HCT116 (cell line): ENCODE results near the gene RHOU. TPM values are rescaled to one million over a fixed set of nuclear protein-coding genes. Genes with fewer than 3 reads are reported as not detected.

Source experiments
- ATAC-seq: fragments of 200-7000 bp; cut with Tn5 transposase; 2 replicates; pipeline ENCODE4 v1.9.1; 2020; ENCODE audit warnings: mild to moderate bottlenecking, moderate library complexity
- BruUV-seq: library from RNA; stranded (reverse); fragments of 400-500 nt; replicated peaks from 2 replicates; lab custom pipeline; 2021; lab: Mats Ljungman, UMichigan
- CTCF ChIA-PET: fragments of 300-600 bp; sonication (Branson Sonifier 250); formaldehyde crosslinking; loops from one replicate; lab custom pipeline; 2021; ENCODE audit warnings: antibody characterized with exemption; lab: Charles Lee
- POLR2A ChIA-PET: fragments of 300-600, 350-600 bp; sonication (Branson Sonifier 250); formaldehyde crosslinking; loops from one replicate; lab custom pipeline; 2021; ENCODE audit warnings: antibody characterized with exemption; lab: Charles Lee
- RAD21 ChIA-PET, 2 experiments: fragments of 300-600 bp; sonication (Branson Sonifier 250); formaldehyde crosslinking; loops; one replicate each; lab custom pipeline; 2023; ENCODE audit warnings: low total read pairs in 2 of 2; ENCODE audit not compliant: uncharacterized antibody in 2 of 2, unreplicated experiment in 2 of 2, low non-redundant PET in 1 of 2; lab: Charles Lee
- DNase-seq: peaks from one replicate; pipeline ENCODE4 v3.0.0-alpha.2; 2010; ENCODE audit warnings: low read depth, low spot score
- H2AFZ ChIP-seq: fragments of 200-600 bp; shearing (Covaris generic), sonication (generic); 2 replicates; pipeline ENCODE4 v1.6.1; 2017; ENCODE audit warnings: low read depth, mixed run types, mixed read lengths, antibody characterized with exemption, low read length; ENCODE audit not compliant: poor library complexity, severe bottlenecking
- H3K27ac ChIP-seq: 2 replicates; pipeline ENCODE4 v1.5.1; 2012; ENCODE audit warnings: low read depth, low read length
- H3K27me3 ChIP-seq: fragments of 200-600 bp; sonication (generic); 2 replicates; pipeline ENCODE4 v1.6.1; 2016; ENCODE audit warnings: mixed run types, low read length, mixed read lengths; ENCODE audit not compliant: insufficient read depth
- H3K36me3 ChIP-seq, 2 experiments: fragments of 200-500 bp in 1 of 2; fragments of 200-600 bp in 1 of 2; sonication (Bioruptor generic) in 1 of 2; sonication (generic) in 1 of 2; 2 replicates each; pipeline versions ENCODE4 v1.5.1 to v1.6.1; 2014 to 2016; ENCODE audit warnings: low read length in 2 of 2, inconsistent platforms in 1 of 2, mixed read lengths in 1 of 2, mixed run types in 1 of 2; ENCODE audit not compliant: insufficient read depth in 2 of 2, control insufficient read depth in 1 of 2
- H3K4me1 ChIP-seq, 2 experiments: fragments of 200-600 bp in 1 of 2; sonication (generic) in 1 of 2; 2 replicates each; pipeline versions ENCODE4 v1.5.1 to v1.6.1; 2012 to 2017; ENCODE audit warnings: low read length in 2 of 2, inconsistent platforms in 1 of 2, mild to moderate bottlenecking in 1 of 2, mixed read lengths in 1 of 2, mixed run types in 1 of 2, moderate library complexity in 1 of 2; ENCODE audit not compliant: insufficient read depth in 2 of 2, control insufficient read depth in 1 of 2
- H3K4me2 ChIP-seq: fragments of 200-600 bp; sonication (generic); 2 replicates; pipeline ENCODE4 v1.6.1; 2017; ENCODE audit warnings: mixed run types, low read length, mixed read lengths
- H3K4me3 ChIP-seq, 2 experiments: fragments of 200-600 bp in 1 of 2; sonication (generic) in 1 of 2; replicated peaks in 1 of 2; 2 replicates each; pipeline ENCODE4 v1.5.1; 2011 to 2016; ENCODE audit warnings: low read length in 2 of 2, control low read depth in 1 of 2, low read depth in 1 of 2, mild to moderate bottlenecking in 1 of 2, mixed read lengths in 1 of 2, mixed run types in 1 of 2
- H3K79me2 ChIP-seq: fragments of 200-600 bp; sonication (generic); 2 replicates; pipeline ENCODE4 v1.6.1; 2017; ENCODE audit warnings: mild to moderate bottlenecking, mixed run types, low read length, moderate library complexity, mixed read lengths; ENCODE audit not compliant: insufficient read depth
- H3K9ac ChIP-seq: fragments of 200-600 bp; sonication (generic); 2 replicates; pipeline ENCODE4 v1.6.1; 2016; ENCODE audit warnings: low read length, mixed read lengths
- H3K9me2 ChIP-seq: fragments of 200-600 bp; sonication (generic), shearing (Covaris generic); 2 replicates; pipeline ENCODE4 v1.6.1; 2017; ENCODE audit warnings: mixed run types, mild to moderate bottlenecking, moderate library complexity; ENCODE audit not compliant: insufficient read depth
- H3K9me3 ChIP-seq, 2 experiments: fragments of 200-500 bp in 1 of 2; fragments of 200-600 bp in 1 of 2; sonication (Bioruptor generic) in 1 of 2; sonication (generic) in 1 of 2; 2 replicates each; pipeline ENCODE4 v1.6.1; 2014 to 2017; ENCODE audit warnings: low read length in 2 of 2, mixed read lengths in 2 of 2, inconsistent platforms in 1 of 2, low read depth in 1 of 2, mild to moderate bottlenecking in 1 of 2, mixed run types in 1 of 2, moderate library complexity in 1 of 2; ENCODE audit not compliant: control insufficient read depth in 1 of 2, insufficient read depth in 1 of 2
- H4K20me1 ChIP-seq: fragments of 200-600 bp; sonication (generic), shearing (Covaris generic); 2 replicates; pipeline ENCODE4 v1.6.1; 2017; ENCODE audit warnings: mixed run types, mild to moderate bottlenecking, moderate library complexity; ENCODE audit not compliant: insufficient read depth
- ATF3 ChIP-seq: IDR thresholded peaks from 2 replicates; pipeline ENCODE4 v1.6.1; 2012
- CBX3 ChIP-seq: IDR thresholded peaks from 2 replicates; pipeline ENCODE4 v1.6.1; 2012; ENCODE audit warnings: low read depth
- CEBPB ChIP-seq: IDR thresholded peaks from 2 replicates; pipeline ENCODE4 v1.6.1; 2012; ENCODE audit warnings: low read depth
- EGR1 ChIP-seq: IDR thresholded peaks from 2 replicates; pipeline ENCODE4 v1.6.1; 2012; ENCODE audit warnings: low read depth
- ELF1 ChIP-seq: IDR thresholded peaks from 2 replicates; pipeline ENCODE4 v1.6.1; 2012; ENCODE audit warnings: low read depth, borderline replicate concordance
- EZH2 ChIP-seq: fragments of 200-600 bp; sonication (generic); IDR thresholded peaks from 2 replicates; pipeline ENCODE4 v1.6.1; 2017; ENCODE audit warnings: antibody characterized with exemption, mixed run types
- FOSL1 ChIP-seq: IDR thresholded peaks from 2 replicates; pipeline ENCODE4 v1.6.1; 2012; ENCODE audit warnings: low read depth
- JUND ChIP-seq: IDR thresholded peaks from 2 replicates; pipeline ENCODE4 v1.6.1; 2012
- POLR2A ChIP-seq: IDR thresholded peaks from 2 replicates; pipeline ENCODE4 v1.7.0; 2011; ENCODE audit warnings: borderline replicate concordance; ENCODE audit not compliant: insufficient read depth, insufficient read length; ENCODE audit errors: extremely low read depth
- POLR2AphosphoS5 ChIP-seq: IDR thresholded peaks from 2 replicates; pipeline ENCODE4 v1.6.1; 2011; ENCODE audit warnings: mild to moderate bottlenecking, low read depth, low read length, moderate library complexity
- RAD21 ChIP-seq: IDR thresholded peaks from 2 replicates; pipeline ENCODE4 v1.6.1; 2012; ENCODE audit warnings: low read depth, mild to moderate bottlenecking
- SIN3A ChIP-seq: IDR thresholded peaks from 2 replicates; pipeline ENCODE4 v1.6.1; 2012; ENCODE audit warnings: low read depth
- SP1 ChIP-seq: IDR thresholded peaks from 2 replicates; pipeline ENCODE4 v1.6.1; 2012; ENCODE audit warnings: low read depth
- SRF ChIP-seq: IDR thresholded peaks from 2 replicates; pipeline ENCODE4 v1.6.1; 2012; ENCODE audit warnings: low read depth
- YY1 ChIP-seq: IDR thresholded peaks from 2 replicates; pipeline ENCODE4 v1.6.1; 2011; ENCODE audit warnings: low read length, low read depth, moderate library complexity, mild to moderate bottlenecking; ENCODE audit not compliant: insufficient replicate concordance; ENCODE audit errors: extremely low read depth
- ZFX ChIP-seq: fragments of 450-650 bp; IDR thresholded peaks from 2 replicates; pipeline ENCODE4 v1.6.1; 2017
- ZNF274 ChIP-seq: fragments of 200-500 bp; sonication (Bioruptor generic); IDR thresholded peaks from 2 replicates; pipeline ENCODE4 v1.6.1; 2014; ENCODE audit warnings: mild to moderate bottlenecking, low read depth, low read length, inconsistent platforms
- intact Hi-C: fragments of 100-400 bp; cut with micrococcal nuclease; formaldehyde crosslinking; loops from 2 replicates; pipeline ENCODE4 v1.10.0; 2022
- total RNA-seq: library from RNA; stranded (reverse); gene quantifications from one replicate; pipeline ENCODE4 v1.2.1, GENCODE V29; 2021; ENCODE audit not compliant: unreplicated experiment
- TF ChIP-seq, protein P1 (sequence below), 3 experiments: fragments of 200-600 bp in 1 of 3; sonication (generic) in 1 of 3; IDR thresholded peaks in 2 of 3; conservative IDR thresholded peaks in 1 of 3; 2 replicates each; pipeline ENCODE4 v1.5.1; 2012 to 2017; ENCODE audit warnings: low read depth in 2 of 3, low read length in 2 of 3, antibody characterized with exemption in 1 of 3, borderline replicate concordance in 1 of 3, control low read depth in 1 of 3, mild to moderate bottlenecking in 1 of 3, mixed read lengths in 1 of 3, mixed run types in 1 of 3, moderate library complexity in 1 of 3; ENCODE audit not compliant: insufficient read depth in 1 of 3

The RHOU gene
- total RNA-seq, 1 experiment from 2014 or later = 4.0 TPM

- TF ChIP-seq POLR2A (no peak), SP1 (no peak), CBX3 (no peak), POLR2AphosphoS5 (no peak)
Measured at GRCh38 chr1:228736844-228737445, 1.7 kb downstream of the RHOU start (continued).

GRCh38 chr1:228737601-228738041, 2.3 kb downstream of the RHOU start:
- ChIA-PET POLR2A (no interaction called here), CTCF (no interaction called here), RAD21 (no interaction called here)
- BruUV-seq = no TSS peak
- Histone ChIP-seq H3K79me2 (no peaks in the 10 kb centered on the region), H3K9me2 (no peaks in the 10 kb centered on the region), H2AFZ (no peak overlapping the region), H3K27me3 (no peaks in the 10 kb centered on the region), H3K9ac (no peak overlapping the region), H3K4me3 (no peak overlapping the region), H3K27ac (no peak overlapping the region), H3K9me3 (no peaks in the 10 kb centered on the region), H3K4me1 (peaks cover 13 to 16% of the 10 kb centered on the region in 2 experiments; a peak in 3 of 4 replicates), H3K36me3 (no peaks in the 10 kb centered on the region; a peak in 1 of 4 replicates), H4K20me1 (no peaks in the 10 kb centered on the region), H3K4me2 (no peak overlapping the region)
- TF ChIP-seq ZFX (no peak), SRF (no peak), EGR1 (no peak), ZNF274 (no peak), EZH2 (no peak), ATF3 (no peak), RAD21 (no peak), SIN3A (no peak), JUND (no peak), CBX3 (no peak), CEBPB (no peak), YY1 (no peak), ELF1 (no peak), SP1 (no peak), FOSL1 (no peak)
- TF ChIP-seq, protein P1, sequence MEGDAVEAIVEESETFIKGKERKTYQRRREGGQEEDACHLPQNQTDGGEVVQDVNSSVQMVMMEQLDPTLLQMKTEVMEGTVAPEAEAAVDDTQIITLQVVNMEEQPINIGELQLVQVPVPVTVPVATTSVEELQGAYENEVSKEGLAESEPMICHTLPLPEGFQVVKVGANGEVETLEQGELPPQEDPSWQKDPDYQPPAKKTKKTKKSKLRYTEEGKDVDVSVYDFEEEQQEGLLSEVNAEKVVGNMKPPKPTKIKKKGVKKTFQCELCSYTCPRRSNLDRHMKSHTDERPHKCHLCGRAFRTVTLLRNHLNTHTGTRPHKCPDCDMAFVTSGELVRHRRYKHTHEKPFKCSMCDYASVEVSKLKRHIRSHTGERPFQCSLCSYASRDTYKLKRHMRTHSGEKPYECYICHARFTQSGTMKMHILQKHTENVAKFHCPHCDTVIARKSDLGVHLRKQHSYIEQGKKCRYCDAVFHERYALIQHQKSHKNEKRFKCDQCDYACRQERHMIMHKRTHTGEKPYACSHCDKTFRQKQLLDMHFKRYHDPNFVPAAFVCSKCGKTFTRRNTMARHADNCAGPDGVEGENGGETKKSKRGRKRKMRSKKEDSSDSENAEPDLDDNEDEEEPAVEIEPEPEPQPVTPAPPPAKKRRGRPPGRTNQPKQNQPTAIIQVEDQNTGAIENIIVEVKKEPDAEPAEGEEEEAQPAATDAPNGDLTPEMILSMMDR (IDR thresholded peaks at IDR 0.05 in 2 of 3, conservative IDR thresholded peaks at IDR 0.05 in 1 of 3; ENCODE audit: borderline replicate concordance in 1 of 3, insufficient read depth in 1 of 3, low read depth in 2 of 3, low read length in 2 of 3) = no peak
- DNase-seq = no peak
- no peak for ATAC-seq
- intact Hi-C loops = loop anchor here (10.0 kb wide), 1 partner anchor 517 kb away; no protein-coding TSS in a partner anchor
